ENCODE data around the gene NDFIP1.

Gene NDFIP1

GRCh38 chr5:142070734-142071133 lies 37.8 kb upstream of the NDFIP1 start:
- TF ChIP-seq CTCF (conservative IDR thresholded peaks at IDR 0.05): no peak
- H3K27ac ChIP-seq: no peak overlapping the region

- no peak overlapping the region for H3K27ac ChIP-seq
- no peak for TF ChIP-seq CTCF (conservative IDR thresholded peaks at IDR 0.05)
Measured at GRCh38 chr5:142072488-142072887, 36.1 kb upstream of the NDFIP1 start.

DNA sequence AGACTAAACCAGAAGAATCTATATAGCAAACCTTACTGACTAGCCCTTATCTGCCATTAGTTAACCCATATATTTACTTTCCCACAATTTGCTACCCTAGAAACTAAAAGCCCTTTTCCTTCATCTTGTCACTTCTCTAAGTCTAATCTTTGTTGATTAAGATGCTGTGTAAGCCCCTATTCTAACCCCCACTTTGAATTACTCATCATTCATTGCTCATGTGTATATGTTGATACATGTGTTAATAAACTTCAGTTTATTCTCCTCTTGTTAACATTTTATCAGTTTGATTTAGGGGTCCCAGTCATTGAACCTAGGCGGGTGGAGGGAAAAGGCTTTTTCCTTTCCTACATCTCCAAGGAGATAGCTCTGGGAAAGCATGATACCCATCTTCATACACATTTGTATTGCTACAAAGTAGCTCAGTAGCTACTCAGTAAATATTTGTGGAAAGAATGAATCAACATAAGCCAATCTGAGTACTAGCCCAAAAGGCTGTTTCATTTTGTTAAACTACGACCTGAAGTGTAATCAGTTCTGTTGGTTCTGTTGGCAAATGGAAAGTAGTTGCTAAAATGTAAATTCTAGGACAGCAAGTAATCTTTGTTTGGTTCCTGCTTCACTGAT lies 35.1 kb upstream of the NDFIP1 start:
- peak overlapping the region; percentile 1; the same call in 1 of the 2 replicates for H3K27ac ChIP-seq
- no peak for TF ChIP-seq CTCF (conservative IDR thresholded peaks at IDR 0.05)

DNA sequence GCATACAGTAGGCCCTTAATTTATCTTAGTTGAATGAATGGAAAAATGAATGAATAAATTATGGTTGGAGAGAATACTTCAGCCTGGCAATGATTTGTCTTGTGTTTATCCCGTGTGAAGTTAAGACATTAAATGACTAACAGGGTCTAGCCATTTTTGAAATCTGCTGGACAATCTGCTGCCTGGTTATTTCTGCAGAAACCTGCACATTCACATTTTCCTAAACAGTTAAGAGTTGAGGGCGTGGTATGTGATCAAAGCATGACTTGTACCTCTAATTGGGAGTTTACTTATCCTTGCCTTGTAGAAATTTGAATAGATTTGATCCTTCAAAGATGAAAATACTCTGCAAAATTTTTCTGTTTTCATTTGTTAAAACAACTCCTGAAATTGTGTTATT lies 34.6 kb upstream of the NDFIP1 start:
- peak overlapping the region; percentile 1; the same call in 1 of the 2 replicates for H3K27ac ChIP-seq
- TF ChIP-seq CTCF (conservative IDR thresholded peaks at IDR 0.05): no peak

DNA sequence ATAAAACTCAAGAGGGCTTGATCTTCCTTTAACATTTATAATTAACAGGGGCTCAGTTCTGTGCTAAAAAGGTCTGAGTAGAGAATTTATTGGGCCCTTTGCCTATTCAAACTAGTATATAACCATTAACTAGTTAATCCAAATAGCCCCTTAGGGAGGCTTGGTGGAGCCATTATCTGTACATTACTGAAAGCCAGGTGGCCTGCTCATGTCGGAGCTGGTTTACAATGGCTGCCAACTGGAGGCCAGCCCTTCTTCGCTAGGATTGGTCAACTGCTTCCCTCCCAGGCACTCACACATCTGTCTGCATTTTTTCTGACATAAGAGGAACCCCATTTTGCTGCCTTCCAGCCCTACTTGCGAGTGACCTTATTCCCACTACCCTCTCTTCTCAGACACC lies 30.4 kb upstream of the NDFIP1 start:
- no peak overlapping the region; the same call in 1 of the 2 replicates for H3K27ac ChIP-seq
- TF ChIP-seq CTCF (conservative IDR thresholded peaks at IDR 0.05): no peak

GRCh38 chr5:142078706-142079105 lies 29.9 kb upstream of the NDFIP1 start:
- H3K27ac ChIP-seq: peak overlapping the region; percentile 18; the same call in 1 of the 2 replicates
- no peak for TF ChIP-seq CTCF (conservative IDR thresholded peaks at IDR 0.05)

- H3K27ac ChIP-seq: peak overlapping the region; percentile 18; the same call in 1 of the 2 replicates
- no peak for TF ChIP-seq CTCF (conservative IDR thresholded peaks at IDR 0.05)
Measured at GRCh38 chr5:142079306-142079721, 29.3 kb upstream of the NDFIP1 start.

Measured in VCaP (cell line).